ENCODE results near the gene TTC28. TPM values are rescaled to one million over a fixed set of nuclear protein-coding genes. Genes with fewer than 3 reads are reported as not detected.
"Not testable (repeated sequence)": the region's sequence is repeated elsewhere in the genome, so short reads cannot be mapped to it uniquely, and the experiment has no call there.

TTC28 gene
- total RNA-seq, 1 donor from 2014 or later: 1.3 TPM

GRCh38 chr22:28095316-28096095 lies 584.1 kb downstream of the TTC28 start:
- no peaks in the 10 kb centered on the region for H3K27me3 ChIP-seq (ENCODE audit: control insufficient read depth, insufficient read depth, low read length)
- H3K4me3 ChIP-seq (ENCODE audit: low read depth, low read length): no peak overlapping the region
- DNase-seq (ENCODE audit: low read depth): no peak
- no peaks in the 10 kb centered on the region for H3K36me3 ChIP-seq (ENCODE audit: control insufficient read depth, insufficient read depth, low read length)
- no peak for FAIRE-seq
- TF ChIP-seq, protein P1, sequence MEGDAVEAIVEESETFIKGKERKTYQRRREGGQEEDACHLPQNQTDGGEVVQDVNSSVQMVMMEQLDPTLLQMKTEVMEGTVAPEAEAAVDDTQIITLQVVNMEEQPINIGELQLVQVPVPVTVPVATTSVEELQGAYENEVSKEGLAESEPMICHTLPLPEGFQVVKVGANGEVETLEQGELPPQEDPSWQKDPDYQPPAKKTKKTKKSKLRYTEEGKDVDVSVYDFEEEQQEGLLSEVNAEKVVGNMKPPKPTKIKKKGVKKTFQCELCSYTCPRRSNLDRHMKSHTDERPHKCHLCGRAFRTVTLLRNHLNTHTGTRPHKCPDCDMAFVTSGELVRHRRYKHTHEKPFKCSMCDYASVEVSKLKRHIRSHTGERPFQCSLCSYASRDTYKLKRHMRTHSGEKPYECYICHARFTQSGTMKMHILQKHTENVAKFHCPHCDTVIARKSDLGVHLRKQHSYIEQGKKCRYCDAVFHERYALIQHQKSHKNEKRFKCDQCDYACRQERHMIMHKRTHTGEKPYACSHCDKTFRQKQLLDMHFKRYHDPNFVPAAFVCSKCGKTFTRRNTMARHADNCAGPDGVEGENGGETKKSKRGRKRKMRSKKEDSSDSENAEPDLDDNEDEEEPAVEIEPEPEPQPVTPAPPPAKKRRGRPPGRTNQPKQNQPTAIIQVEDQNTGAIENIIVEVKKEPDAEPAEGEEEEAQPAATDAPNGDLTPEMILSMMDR (IDR thresholded peaks at IDR 0.05; ENCODE audit: insufficient read depth, low read length, severe bottlenecking): no peak

- Histone ChIP-seq H3K4me3 (ENCODE audit: low read depth, low read length) (no peak overlapping the region), H3K27me3 (ENCODE audit: control insufficient read depth, insufficient read depth, low read length) (no peaks in the 10 kb centered on the region), H3K36me3 (ENCODE audit: control insufficient read depth, insufficient read depth, low read length) (no peaks in the 10 kb centered on the region)
- DNase-seq (ENCODE audit: low read depth): no peak
- TF ChIP-seq, protein P1 (IDR thresholded peaks at IDR 0.05; ENCODE audit: insufficient read depth, low read length, severe bottlenecking): no peak
- FAIRE-seq: no peak
Measured at GRCh38 chr22:28094771-28095170, 584.9 kb downstream of the TTC28 start.

- H3K4me3 ChIP-seq (ENCODE audit: low read depth, low read length): no peak overlapping the region
- FAIRE-seq (no peak), DNase-seq (ENCODE audit: low read depth) (no peak)
- TF ChIP-seq, protein P1 (IDR thresholded peaks at IDR 0.05; ENCODE audit: insufficient read depth, low read length, severe bottlenecking): no peak
- no peaks in the 10 kb centered on the region for H3K27me3 ChIP-seq (ENCODE audit: control insufficient read depth, insufficient read depth, low read length)
- H3K36me3 ChIP-seq (ENCODE audit: control insufficient read depth, insufficient read depth, low read length): no peaks in the 10 kb centered on the region
Measured at GRCh38 chr22:28093711-28094110, 585.9 kb downstream of the TTC28 start.

- FAIRE-seq (no peak), DNase-seq (ENCODE audit: low read depth) (no peak)
- TF ChIP-seq, protein P1 (IDR thresholded peaks at IDR 0.05; ENCODE audit: insufficient read depth, low read length, severe bottlenecking): no peak
- H3K27me3 ChIP-seq (ENCODE audit: control insufficient read depth, insufficient read depth, low read length): no peaks in the 10 kb centered on the region
- no peaks in the 10 kb centered on the region for H3K36me3 ChIP-seq (ENCODE audit: control insufficient read depth, insufficient read depth, low read length)
- no peak overlapping the region for H3K4me3 ChIP-seq (ENCODE audit: low read depth, low read length)
Measured at GRCh38 chr22:28091486-28091885, 588.2 kb downstream of the TTC28 start.

- not testable (repeated sequence) for FAIRE-seq; DNase-seq (ENCODE audit: low read depth); H3K4me3 ChIP-seq (ENCODE audit: low read depth, low read length); H3K27me3 ChIP-seq (ENCODE audit: control insufficient read depth, insufficient read depth, low read length); H3K36me3 ChIP-seq (ENCODE audit: control insufficient read depth, insufficient read depth, low read length)
Measured at GRCh38 chr22:28089541-28089940, 590.1 kb downstream of the TTC28 start.

DNA sequence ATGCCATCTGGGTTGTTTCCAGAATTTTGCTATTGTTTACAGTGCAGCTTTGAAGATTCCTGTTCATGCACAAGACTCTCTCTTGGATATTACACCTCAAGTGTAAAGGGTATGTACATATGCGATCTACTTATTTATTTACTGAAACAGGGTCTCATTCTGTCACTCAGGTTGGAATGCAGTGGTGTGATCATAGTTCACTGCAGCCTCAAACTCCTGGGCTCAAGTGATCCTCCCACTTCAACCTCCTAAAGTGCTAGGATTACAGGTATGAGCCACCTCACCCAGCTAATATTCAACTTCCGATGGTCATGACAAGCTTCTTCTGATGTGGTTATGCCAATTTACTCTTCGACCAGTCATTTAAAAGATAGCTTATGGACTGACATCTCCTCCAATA lies 602.5 kb downstream of the TTC28 start:
- no peaks in the 10 kb centered on the region for H3K36me3 ChIP-seq (ENCODE audit: control insufficient read depth, insufficient read depth, low read length)
- TF ChIP-seq, protein P1 (IDR thresholded peaks at IDR 0.05; ENCODE audit: insufficient read depth, low read length, severe bottlenecking): no peak
- H3K4me3 ChIP-seq (ENCODE audit: low read depth, low read length): no peak overlapping the region
- no peaks in the 10 kb centered on the region for H3K27me3 ChIP-seq (ENCODE audit: control insufficient read depth, insufficient read depth, low read length)
- FAIRE-seq: no peak
- DNase-seq (ENCODE audit: low read depth): no peak

All from bronchial epithelial cell (primary cell).